OCI-LY7 (cell line): ENCODE measurements around the gene MYBPC2. TPM values are rescaled to one million over a fixed set of nuclear protein-coding genes. Genes with fewer than 3 reads are reported as not detected.
A peak's percentile ranks its signal among the peaks of the same experiment; 100 is the strongest.
"Not testable (repeated sequence)": the region's sequence is repeated elsewhere in the genome, so short reads cannot be mapped to it uniquely, and the experiment has no call there.

ENCODE experiments used
- BruUV-seq: library from RNA; stranded (reverse); fragments of 400-500 nt; replicated peaks from 2 replicates; lab custom pipeline; 2021; lab: Mats Ljungman, UMichigan
- CTCF ChIA-PET: fragments of 300-600 bp; sonication (Branson Sonifier 250); formaldehyde crosslinking; loops from one replicate; lab custom pipeline; 2022; ENCODE audit warnings: antibody characterized with exemption; ENCODE audit not compliant: unreplicated experiment; lab: Charles Lee
- POLR2A ChIA-PET: fragments of 300-600 bp; sonication (Branson Sonifier 250); formaldehyde crosslinking; loops from one replicate; lab custom pipeline; 2022; ENCODE audit warnings: antibody characterized with exemption; lab: Charles Lee
- DNase-seq: peaks from one replicate; pipeline ENCODE4 v3.0.0-alpha.2; 2015; ENCODE audit warnings: low spot score
- H2AFZ ChIP-seq: fragments of 200-600 bp; sonication (generic), shearing (Covaris generic); 2 replicates; pipeline ENCODE4 v1.6.1; 2014; ENCODE audit warnings: mild to moderate bottlenecking, antibody characterized with exemption, low read length, moderate library complexity
- H3K27ac ChIP-seq: fragments of 200-600 bp; sonication (generic); 2 replicates; pipeline ENCODE4 v1.5.1; 2014; ENCODE audit warnings: mixed run types, low read depth, mild to moderate bottlenecking, moderate library complexity, low read length, inconsistent platforms; ENCODE audit not compliant: poor library complexity, severe bottlenecking
- H3K36me3 ChIP-seq: fragments of 200-600 bp; sonication (generic); 2 replicates; pipeline ENCODE4 v1.6.1; 2014; ENCODE audit warnings: mild to moderate bottlenecking, antibody characterized with exemption, low read length, moderate library complexity, mixed read lengths; ENCODE audit not compliant: insufficient read depth
- H3K4me1 ChIP-seq: fragments of 200-600 bp; sonication (generic); 2 replicates; pipeline ENCODE4 v1.5.1; 2014; ENCODE audit warnings: mild to moderate bottlenecking, low read length; ENCODE audit not compliant: insufficient read depth, poor library complexity, severe bottlenecking
- H3K4me2 ChIP-seq: fragments of 200-600 bp; sonication (generic); 2 replicates; pipeline ENCODE4 v1.6.1; 2014; ENCODE audit warnings: mild to moderate bottlenecking, low read length
- H3K4me3 ChIP-seq: fragments of 200-600 bp; sonication (generic); 2 replicates; pipeline ENCODE4 v1.5.1; 2014; ENCODE audit warnings: mild to moderate bottlenecking, low read depth, low read length; ENCODE audit not compliant: poor library complexity, severe bottlenecking
- H3K79me2 ChIP-seq: fragments of 200-600 bp; sonication (generic); 2 replicates; pipeline ENCODE4 v1.6.1; 2016; ENCODE audit warnings: low read depth, mild to moderate bottlenecking, low read length, moderate library complexity, mixed read lengths; ENCODE audit not compliant: insufficient read depth
- H3K9me2 ChIP-seq: fragments of 200-600 bp; sonication (generic); 2 replicates; pipeline ENCODE4 v1.6.1; 2016; ENCODE audit warnings: mild to moderate bottlenecking, low read length, mixed read lengths; ENCODE audit not compliant: insufficient read depth
- H3K9me3 ChIP-seq: fragments of 200-600 bp; sonication (generic); 2 replicates; pipeline ENCODE4 v1.6.1; 2014; ENCODE audit warnings: mild to moderate bottlenecking, mixed run types, low read length, mixed read lengths
- H4K20me1 ChIP-seq: fragments of 200-600 bp; sonication (generic); 2 replicates; pipeline ENCODE4 v1.6.1; 2014; ENCODE audit warnings: mild to moderate bottlenecking, antibody characterized with exemption, low read length, moderate library complexity, mixed read lengths; ENCODE audit not compliant: insufficient read depth
- CTCF ChIP-seq: fragments of 200-600 bp; sonication (generic); conservative IDR thresholded peaks from 2 replicates; pipeline ENCODE4 v1.5.1; 2014; ENCODE audit warnings: mild to moderate bottlenecking, antibody characterized with exemption, low read length, moderate library complexity, mixed read lengths
- EZH2phosphoT487 ChIP-seq: fragments of 200-600 bp; sonication (generic); IDR thresholded peaks from 2 replicates; pipeline ENCODE4 v1.6.1; 2018; ENCODE audit warnings: low read depth, borderline replicate concordance, mild to moderate bottlenecking, mixed run types, antibody characterized with exemption, low read length, moderate library complexity, mixed read lengths
- intact Hi-C: fragments of 100-400 bp; cut with micrococcal nuclease; formaldehyde crosslinking; loops from one replicate; pipeline ENCODE4 v1.10.0; 2022; ENCODE audit not compliant: unreplicated experiment
- total RNA-seq, 2 experiments: library from RNA; depleted of rRNA in 1 of 2; stranded (reverse); fragments of >200 nt in 1 of 2; shearing (Covaris generic) in 1 of 2; gene quantifications; 2 replicates each; pipeline ENCODE4 v1.2.3, GENCODE V29; 2014 to 2022

Gene MYBPC2
- total RNA-seq, 2 experiments from 2014 or later: 15.4 to 28.2 TPM

- peak overlapping the region; percentile 87 for H3K27ac ChIP-seq
- H3K4me2 ChIP-seq: peak overlapping the region; percentile 96
- peaks cover 65% of the 10 kb centered on the region for H3K4me1 ChIP-seq
Measured at GRCh38 chr19:50435221-50435620, 2.5 kb downstream of the MYBPC2 start.

GRCh38 chr19:50435627-50436026 is 2.9 kb downstream of the MYBPC2 start:
- TF ChIP-seq CTCF: no peak
- TF ChIP-seq EZH2phosphoT487: no peak
- Histone ChIP-seq H3K9me2 (no peaks in the 10 kb centered on the region), H4K20me1 (no peaks in the 10 kb centered on the region), H3K79me2 (no peaks in the 10 kb centered on the region), H2AFZ (no peak overlapping the region), H3K36me3 (no peaks in the 10 kb centered on the region), H3K4me3 (no peak overlapping the region), H3K27ac (peak overlapping the region; percentile 87), H3K4me2 (peak overlapping the region; percentile 96), H3K9me3 (no peaks in the 10 kb centered on the region), H3K4me1 (peaks cover 61% of the 10 kb centered on the region)
- intact Hi-C loops: no loop called here
- no TSS peak for BruUV-seq
- DNase-seq: no peak
- POLR2A ChIA-PET: no interaction called here
- CTCF ChIA-PET: interaction anchor here (0.5 kb wide), 1 partner anchor 24 kb away, joined by 3 read pairs; no protein-coding TSS in a partner anchor

More at GRCh38 chr19:50435221-50435620, 2.5 kb downstream of the MYBPC2 start:
- no TSS peak for BruUV-seq
- intact Hi-C loops: no loop called here
- TF ChIP-seq EZH2phosphoT487: no peak
- TF ChIP-seq CTCF: no peak
- POLR2A ChIA-PET: no interaction called here
- DNase-seq: no peak
- Histone ChIP-seq H2AFZ (no peak overlapping the region), H4K20me1 (no peaks in the 10 kb centered on the region), H3K79me2 (no peaks in the 10 kb centered on the region), H3K36me3 (no peaks in the 10 kb centered on the region), H3K9me2 (no peaks in the 10 kb centered on the region), H3K4me3 (peak overlapping the region; percentile 68), H3K9me3 (no peaks in the 10 kb centered on the region)
- CTCF ChIA-PET: no interaction called here

- DNase-seq: no peak
- H3K27ac ChIP-seq: no peak overlapping the region
- no peak overlapping the region for H3K4me3 ChIP-seq
- CTCF ChIA-PET: no interaction called here
- POLR2A ChIA-PET: no interaction called here
- no peaks in the 10 kb centered on the region for H3K79me2 ChIP-seq
- H3K9me2 ChIP-seq: no peaks in the 10 kb centered on the region
- intact Hi-C loops: no loop called here
- no peak overlapping the region for H3K4me2 ChIP-seq
- no TSS peak for BruUV-seq
- no peaks in the 10 kb centered on the region for H3K36me3 ChIP-seq
- TF ChIP-seq CTCF: no peak
- TF ChIP-seq EZH2phosphoT487: no peak
- no peaks in the 10 kb centered on the region for H3K9me3 ChIP-seq
- H3K4me1 ChIP-seq: peaks cover 42% of the 10 kb centered on the region
- H4K20me1 ChIP-seq: no peaks in the 10 kb centered on the region
- no peak overlapping the region for H2AFZ ChIP-seq
Measured at GRCh38 chr19:50437862-50438449, 5.3 kb downstream of the MYBPC2 start.

- CTCF ChIA-PET, H2AFZ ChIP-seq, H3K9me3 ChIP-seq, H3K79me2 ChIP-seq, H4K20me1 ChIP-seq, intact Hi-C loops, H3K4me3 ChIP-seq, H3K4me2 ChIP-seq, DNase-seq, BruUV-seq, H3K36me3 ChIP-seq, POLR2A ChIA-PET, H3K9me2 ChIP-seq, H3K27ac ChIP-seq: not testable (repeated sequence)
- H3K4me1 ChIP-seq: peaks cover 31% of the 10 kb centered on the region
Measured at GRCh38 chr19:50439130-50439529, 6.4 kb downstream of the MYBPC2 start.
